Adipocyte (in vitro differentiated cells): Measurements from ENCODE around the gene CRTC1.
A peak's percentile ranks its signal among the peaks of the same experiment; 100 is the strongest.

Experiments
- DNase-seq: peaks from one replicate; pipeline ENCODE4 v3.0.0-alpha.2; 2015; ENCODE audit warnings: low read depth
- H3K27me3 ChIP-seq: replicated peaks from 2 replicates; pipeline ENCODE4 v1.7.0; 2013; ENCODE audit warnings: mild to moderate bottlenecking, low read length, moderate library complexity; ENCODE audit not compliant: control insufficient read depth, insufficient read depth
- H3K36me3 ChIP-seq: 2 replicates; pipeline ENCODE4 v1.7.0; 2013; ENCODE audit warnings: low read length, mild to moderate bottlenecking, moderate library complexity; ENCODE audit not compliant: control insufficient read depth, insufficient read depth, severe bottlenecking
- H3K4me1 ChIP-seq: 2 replicates; pipeline ENCODE4 v1.7.0; 2013; ENCODE audit warnings: mild to moderate bottlenecking, low read length, moderate library complexity; ENCODE audit not compliant: control insufficient read depth, insufficient read depth
- H3K4me3 ChIP-seq: 2 replicates; pipeline ENCODE4 v1.7.0; 2013; ENCODE audit warnings: mild to moderate bottlenecking, low read length, moderate library complexity
- H3K9ac ChIP-seq: 2 replicates; pipeline ENCODE4 v1.7.0; 2013; ENCODE audit warnings: mild to moderate bottlenecking, low read length, moderate library complexity
- H3K9me3 ChIP-seq: 2 replicates; pipeline ENCODE4 v1.7.0; 2013; ENCODE audit warnings: mild to moderate bottlenecking, low read length, moderate library complexity; ENCODE audit not compliant: control insufficient read depth

Gene CRTC1

GRCh38 chr19:18796239-18796638, 112.8 kb downstream of the CRTC1 start:
- Histone ChIP-seq H3K4me1 (peaks cover 20% of the 10 kb centered on the region), H3K9me3 (no peaks in the 10 kb centered on the region), H3K27me3 (peaks cover 9% of the 10 kb centered on the region), H3K9ac (peak overlapping the region; percentile 52), H3K36me3 (no peaks in the 10 kb centered on the region), H3K4me3 (no peak overlapping the region)
- DNase-seq, result no peak

- Histone ChIP-seq H3K36me3 (no peaks in the 10 kb centered on the region), H3K4me3 (no peak overlapping the region), H3K27me3 (peaks cover 9% of the 10 kb centered on the region), H3K9me3 (no peaks in the 10 kb centered on the region), H3K9ac (no peak overlapping the region), H3K4me1 (peaks cover 19% of the 10 kb centered on the region)
- DNase-seq, result no peak
Measured at GRCh38 chr19:18798384-18799352, 115.2 kb downstream of the CRTC1 start.

- no peak overlapping the region for H3K9ac ChIP-seq
- no peak for DNase-seq
- no peaks in the 10 kb centered on the region for H3K36me3 ChIP-seq
- H3K9me3 ChIP-seq, result no peaks in the 10 kb centered on the region
- H3K4me1 ChIP-seq, result peaks cover 19% of the 10 kb centered on the region
- H3K4me3 ChIP-seq, result no peak overlapping the region
- peaks cover 9% of the 10 kb centered on the region for H3K27me3 ChIP-seq
Measured at GRCh38 chr19:18799389-18799970, 116.0 kb downstream of the CRTC1 start.

- Histone ChIP-seq H3K4me1 (peaks cover 19% of the 10 kb centered on the region), H3K9me3 (no peaks in the 10 kb centered on the region), H3K9ac (no peak overlapping the region), H3K4me3 (no peak overlapping the region), H3K27me3 (peaks cover 9% of the 10 kb centered on the region), H3K36me3 (no peaks in the 10 kb centered on the region)
- no peak for DNase-seq
Measured at GRCh38 chr19:18800079-18800478, 116.6 kb downstream of the CRTC1 start.

- peaks cover 14% of the 10 kb centered on the region for H3K4me1 ChIP-seq
- no peak overlapping the region for H3K9ac ChIP-seq
- H3K27me3 ChIP-seq, result peaks cover 9% of the 10 kb centered on the region
- H3K9me3 ChIP-seq, result no peaks in the 10 kb centered on the region
- no peaks in the 10 kb centered on the region for H3K36me3 ChIP-seq
- DNase-seq, result no peak
- no peak overlapping the region for H3K4me3 ChIP-seq
Measured at GRCh38 chr19:18800636-18801035, 117.2 kb downstream of the CRTC1 start.

- peaks cover 9% of the 10 kb centered on the region for H3K27me3 ChIP-seq
- H3K9ac ChIP-seq, result no peak overlapping the region
- peaks cover 1% of the 10 kb centered on the region for H3K4me1 ChIP-seq
- no peaks in the 10 kb centered on the region for H3K9me3 ChIP-seq
- DNase-seq, result no peak
- no peak overlapping the region for H3K4me3 ChIP-seq
- no peaks in the 10 kb centered on the region for H3K36me3 ChIP-seq
Measured at GRCh38 chr19:18802354-18802753, 118.9 kb downstream of the CRTC1 start.

- no peaks in the 10 kb centered on the region for H3K36me3 ChIP-seq
- H3K4me1 ChIP-seq, result peaks cover 11% of the 10 kb centered on the region
- no peaks in the 10 kb centered on the region for H3K9me3 ChIP-seq
- no peak for DNase-seq
- no peak overlapping the region for H3K9ac ChIP-seq
- H3K27me3 ChIP-seq, result peaks cover 9% of the 10 kb centered on the region
- H3K4me3 ChIP-seq, result no peak overlapping the region
Measured at GRCh38 chr19:18803550-18804138, 120.2 kb downstream of the CRTC1 start.

GRCh38 chr19:18804139-18804601, 120.7 kb downstream of the CRTC1 start:
- H3K36me3 ChIP-seq, result no peaks in the 10 kb centered on the region
- H3K9ac ChIP-seq, result no peak overlapping the region
- H3K27me3 ChIP-seq, result peaks cover 6% of the 10 kb centered on the region

GRCh38 chr19:18804643-18805042, 121.2 kb downstream of the CRTC1 start:
- H3K27me3 ChIP-seq, result peaks cover 1% of the 10 kb centered on the region

More at GRCh38 chr19:18804139-18804601, 120.7 kb downstream of the CRTC1 start:
- no peak for DNase-seq
- H3K4me3 ChIP-seq, result no peak overlapping the region
- peaks cover 16% of the 10 kb centered on the region for H3K4me1 ChIP-seq
- no peaks in the 10 kb centered on the region for H3K9me3 ChIP-seq

GRCh38 chr19:18807861-18808331, 124.4 kb downstream of the CRTC1 start:
- Histone ChIP-seq H3K9me3 (no peaks in the 10 kb centered on the region), H3K36me3 (no peaks in the 10 kb centered on the region), H3K27me3 (no peaks in the 10 kb centered on the region), H3K4me3 (no peak overlapping the region), H3K9ac (peak overlapping the region; percentile 82), H3K4me1 (peaks cover 23% of the 10 kb centered on the region)
- DNase-seq, result no peak

More at GRCh38 chr19:18804643-18805042, 121.2 kb downstream of the CRTC1 start:
- Histone ChIP-seq H3K4me1 (peaks cover 18% of the 10 kb centered on the region), H3K9me3 (no peaks in the 10 kb centered on the region), H3K4me3 (no peak overlapping the region), H3K36me3 (no peaks in the 10 kb centered on the region), H3K9ac (no peak overlapping the region)
- DNase-seq, result no peak
